Measurements from ENCODE around the gene DDX1. TPM values are rescaled to one million over a fixed set of nuclear protein-coding genes. Genes with fewer than 3 reads are reported as not detected.

DDX1 gene
- total RNA-seq, 4 donors from 2014 or later = 41.6 to 78.6 (median 66.5) TPM

DNA sequence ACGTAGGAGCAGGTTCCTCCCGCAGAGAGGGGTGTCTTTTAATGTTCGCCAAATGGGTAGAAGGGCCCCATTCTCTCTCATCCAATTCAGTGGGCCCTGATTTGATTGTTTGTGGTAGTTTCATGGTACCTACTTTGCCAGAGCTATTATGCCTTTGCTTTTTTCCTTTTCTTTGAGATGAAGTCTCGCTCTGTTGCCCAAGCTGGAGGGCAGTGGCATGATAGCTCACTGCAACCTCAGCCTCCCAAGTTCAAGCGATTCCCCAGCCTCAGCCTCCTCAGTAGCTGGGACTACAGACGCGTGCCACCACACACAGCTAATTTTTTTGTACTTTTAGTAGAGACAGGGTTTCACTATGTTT lies 59.7 kb downstream of the DDX1 start:
- TF ChIP-seq POLR2A (IDR thresholded peaks at IDR 0.05) = no peak
- TF ChIP-seq, protein P1, sequence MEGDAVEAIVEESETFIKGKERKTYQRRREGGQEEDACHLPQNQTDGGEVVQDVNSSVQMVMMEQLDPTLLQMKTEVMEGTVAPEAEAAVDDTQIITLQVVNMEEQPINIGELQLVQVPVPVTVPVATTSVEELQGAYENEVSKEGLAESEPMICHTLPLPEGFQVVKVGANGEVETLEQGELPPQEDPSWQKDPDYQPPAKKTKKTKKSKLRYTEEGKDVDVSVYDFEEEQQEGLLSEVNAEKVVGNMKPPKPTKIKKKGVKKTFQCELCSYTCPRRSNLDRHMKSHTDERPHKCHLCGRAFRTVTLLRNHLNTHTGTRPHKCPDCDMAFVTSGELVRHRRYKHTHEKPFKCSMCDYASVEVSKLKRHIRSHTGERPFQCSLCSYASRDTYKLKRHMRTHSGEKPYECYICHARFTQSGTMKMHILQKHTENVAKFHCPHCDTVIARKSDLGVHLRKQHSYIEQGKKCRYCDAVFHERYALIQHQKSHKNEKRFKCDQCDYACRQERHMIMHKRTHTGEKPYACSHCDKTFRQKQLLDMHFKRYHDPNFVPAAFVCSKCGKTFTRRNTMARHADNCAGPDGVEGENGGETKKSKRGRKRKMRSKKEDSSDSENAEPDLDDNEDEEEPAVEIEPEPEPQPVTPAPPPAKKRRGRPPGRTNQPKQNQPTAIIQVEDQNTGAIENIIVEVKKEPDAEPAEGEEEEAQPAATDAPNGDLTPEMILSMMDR (IDR thresholded peaks at IDR 0.05) = no peak
- WGBS, 2 donors = 79 to 90% methylated on average over 5 to 7 of the region's 7 CpGs

DNA sequence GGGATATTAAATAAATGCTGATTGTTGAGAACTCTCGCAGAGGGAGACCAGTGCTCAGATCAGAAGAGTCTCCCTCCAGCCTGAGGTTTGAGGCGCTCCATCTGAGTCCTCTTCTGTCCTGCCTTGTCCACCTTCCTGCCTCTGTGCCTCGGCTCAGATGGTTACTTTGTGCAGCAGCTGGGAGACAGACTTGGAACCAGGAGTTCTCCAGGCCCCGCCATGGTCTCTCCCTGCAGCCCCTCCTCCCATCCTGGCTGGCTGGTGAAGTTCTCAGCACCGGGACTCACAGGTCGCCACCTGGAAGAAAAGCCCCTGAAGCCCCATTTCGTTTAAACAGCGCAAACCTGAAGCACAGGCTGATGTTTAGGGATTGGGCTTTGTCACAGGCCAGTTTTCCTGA lies 60.6 kb downstream of the DDX1 start:
- DNase-seq = no peak
- no peaks in the 10 kb centered on the region for H3K4me1 ChIP-seq
- TF ChIP-seq POLR2A (IDR thresholded peaks at IDR 0.05) = no peak
- TF ChIP-seq, protein P1 (IDR thresholded peaks at IDR 0.05) = no peak

More for the DNA sequence above, 59.7 kb downstream of the DDX1 start:
- DNase-seq = no peak
- no peak overlapping the region for H3K27ac ChIP-seq
- intact Hi-C loops (cut with DNase I) = no loop called here
- H3K9me3 ChIP-seq = no peaks in the 10 kb centered on the region
- no peaks in the 10 kb centered on the region for H3K36me3 ChIP-seq
- no peak overlapping the region for H3K4me3 ChIP-seq
- H3K4me1 ChIP-seq = no peaks in the 10 kb centered on the region
- H3K27me3 ChIP-seq = no peaks in the 10 kb centered on the region

DNA sequence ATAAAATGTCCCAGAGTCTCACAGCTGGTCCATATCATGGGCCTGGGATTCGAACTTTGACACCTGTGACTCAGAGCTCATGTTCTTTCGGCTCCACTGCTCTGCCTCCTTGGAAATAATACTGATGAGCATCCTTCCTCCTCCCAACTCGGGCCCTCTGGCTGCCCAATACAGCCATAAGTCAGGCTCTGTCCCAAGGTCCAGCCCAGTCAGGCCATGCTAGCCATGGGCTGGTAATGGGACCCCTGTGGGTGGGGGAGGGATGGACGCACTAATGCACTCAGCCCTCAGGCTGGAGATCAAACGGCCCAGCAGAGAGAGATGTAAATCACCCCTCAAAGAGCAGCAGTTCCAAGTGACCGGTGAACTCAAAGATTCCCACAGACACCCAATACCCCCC lies 61.1 kb downstream of the DDX1 start:
- intact Hi-C loops (cut with DNase I) = no loop called here
- WGBS, 2 donors = 41 to 75% methylated on average over 2 of the region's 6 CpGs
- no peaks in the 10 kb centered on the region for H3K36me3 ChIP-seq
- no peaks in the 10 kb centered on the region for H3K9me3 ChIP-seq
- DNase-seq = no peak
- no peak overlapping the region for H3K27ac ChIP-seq
- H3K27me3 ChIP-seq = no peaks in the 10 kb centered on the region
- no peaks in the 10 kb centered on the region for H3K4me1 ChIP-seq
- TF ChIP-seq, protein P1 (IDR thresholded peaks at IDR 0.05) = no peak
- TF ChIP-seq POLR2A (IDR thresholded peaks at IDR 0.05) = no peak
- H3K4me3 ChIP-seq = no peak overlapping the region

More for the DNA sequence above, 60.6 kb downstream of the DDX1 start:
- H3K4me3 ChIP-seq = no peak overlapping the region
- H3K27me3 ChIP-seq = no peaks in the 10 kb centered on the region
- WGBS, 2 donors = 88 to 89% methylated on average over 6 of the region's 8 CpGs
- no peak overlapping the region for H3K27ac ChIP-seq
- intact Hi-C loops (cut with DNase I) = no loop called here
- no peaks in the 10 kb centered on the region for H3K9me3 ChIP-seq
- H3K36me3 ChIP-seq = no peaks in the 10 kb centered on the region

DNA sequence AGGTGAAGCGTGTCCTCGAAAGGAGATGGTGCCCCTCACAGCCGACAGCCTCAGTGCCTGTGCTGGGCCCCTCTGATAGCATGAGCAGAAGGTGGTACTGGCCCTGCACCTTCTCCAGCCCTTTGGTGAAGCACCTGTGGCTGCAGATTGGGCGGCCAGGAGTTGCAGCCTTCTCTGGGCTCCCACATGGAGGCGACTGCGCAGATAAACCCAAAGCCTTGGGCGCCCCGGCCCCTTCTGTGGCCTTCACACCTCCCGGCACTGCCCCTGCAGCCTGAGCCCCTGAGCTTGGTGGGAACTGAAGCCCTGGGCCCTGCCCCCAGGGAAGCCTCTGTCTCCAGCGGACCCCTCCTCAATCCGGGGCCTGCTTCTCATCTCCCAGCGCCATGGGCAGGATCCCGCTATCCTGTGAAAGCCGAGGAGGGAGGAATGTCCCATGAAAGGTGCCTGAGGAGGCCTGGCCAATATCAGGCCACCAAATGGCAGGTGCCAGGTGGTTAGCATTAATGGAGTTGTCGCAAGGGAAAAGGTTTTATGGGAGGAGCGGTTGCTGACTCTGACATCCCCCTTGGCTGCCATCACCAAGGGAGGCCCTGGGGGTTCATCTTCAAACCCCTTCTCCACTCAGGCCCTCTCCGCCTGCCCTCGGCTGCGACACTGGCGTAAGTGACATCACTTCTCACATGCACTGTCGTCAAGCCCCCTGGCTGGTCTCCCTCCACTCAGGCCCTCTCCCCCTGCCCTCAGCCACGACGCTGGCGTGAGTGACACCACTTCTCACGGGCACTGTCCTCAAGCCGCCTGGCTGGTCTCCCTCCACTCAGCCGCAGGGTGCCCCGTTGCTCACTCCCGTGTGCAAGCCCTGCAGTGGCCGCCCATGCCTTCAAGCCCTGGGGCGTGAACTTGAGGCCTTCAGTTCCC lies 62.4 kb downstream of the DDX1 start:
- Histone ChIP-seq H3K4me1 (no peaks in the 10 kb centered on the region), H3K9me3 (no peaks in the 10 kb centered on the region), H3K27me3 (no peaks in the 10 kb centered on the region), H3K27ac (no peak overlapping the region), H3K36me3 (no peaks in the 10 kb centered on the region), H3K4me3 (no peak overlapping the region)
- 94 to 95% methylated on average over 18 of the region's 31 CpGs for WGBS, 2 donors
- DNase-seq = no peak
- intact Hi-C loops (cut with DNase I) = no loop called here
- TF ChIP-seq POLR2A (IDR thresholded peaks at IDR 0.05) = no peak
- TF ChIP-seq, protein P1 (IDR thresholded peaks at IDR 0.05) = no peak

DNA sequence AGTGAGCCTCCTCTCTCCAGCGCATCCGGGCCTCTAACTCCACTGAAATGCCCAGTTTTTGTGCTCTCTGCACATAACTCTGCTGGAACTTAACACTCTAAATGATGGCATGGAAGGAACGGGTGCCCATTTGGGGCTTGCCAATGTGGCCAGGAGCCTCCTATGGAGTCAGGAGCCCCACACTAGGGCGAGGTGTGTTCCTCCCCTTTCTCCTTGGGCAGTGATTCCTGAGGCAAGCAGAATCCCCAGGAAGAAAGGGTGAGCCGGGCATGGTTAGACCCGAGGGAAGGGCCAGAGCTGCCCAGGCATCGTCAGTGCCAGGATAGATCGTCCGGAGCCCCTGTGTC lies 63.0 kb downstream of the DDX1 start:
- no peak overlapping the region for H3K27ac ChIP-seq
- no peak overlapping the region for H3K4me3 ChIP-seq
- no peak for TF ChIP-seq POLR2A (IDR thresholded peaks at IDR 0.05)
- TF ChIP-seq, protein P1 (IDR thresholded peaks at IDR 0.05) = no peak
- H3K4me1 ChIP-seq = no peaks in the 10 kb centered on the region
- no peaks in the 10 kb centered on the region for H3K9me3 ChIP-seq
- WGBS, 2 donors = 81 to 98% methylated on average over 3 to 8 of the region's 9 CpGs
- no peaks in the 10 kb centered on the region for H3K27me3 ChIP-seq
- no peak for DNase-seq
- H3K36me3 ChIP-seq = no peaks in the 10 kb centered on the region
- intact Hi-C loops (cut with DNase I) = no loop called here
